HEK293 (cell line): Measurements from ENCODE around the gene ARHGDIG.

ENCODE experiments used
- GLI2 ChIP-seq: fragments of 450-650 bp; formaldehyde crosslinking; IDR thresholded peaks from 2 replicates; pipeline ENCODE4; 2017; ENCODE audit warnings: missing biosample characterization, missing genetic modification characterization, low read depth, borderline replicate concordance
- GLIS1 ChIP-seq: fragments of 450-650 bp; formaldehyde crosslinking; IDR thresholded peaks from 2 replicates; pipeline ENCODE4 v1.5.1; 2016; ENCODE audit warnings: missing biosample characterization, missing genetic modification characterization
- HOXD13 ChIP-seq: sonication (generic); formaldehyde crosslinking; IDR thresholded peaks from 2 replicates; pipeline ENCODE4 v1.8.0; 2022; ENCODE audit warnings: missing genetic modification reagents, borderline replicate concordance
- IKZF3 ChIP-seq: fragments of 450-650 bp; IDR thresholded peaks from 2 replicates; pipeline ENCODE4 v1.5.0; 2018; ENCODE audit warnings: missing biosample characterization, mild to moderate bottlenecking, missing genetic modification characterization, moderate library complexity
- KLF10 ChIP-seq: fragments of 450-650 bp; IDR thresholded peaks from 2 replicates; pipeline ENCODE4 v1.5.1; 2018; ENCODE audit warnings: missing biosample characterization, mild to moderate bottlenecking, missing genetic modification characterization
- KLF16 ChIP-seq: fragments of 450-650 bp; formaldehyde crosslinking; IDR thresholded peaks from 2 replicates; pipeline ENCODE4 v1.5.1; 2017; ENCODE audit warnings: missing biosample characterization, missing genetic modification characterization
- KLF7 ChIP-seq: fragments of 450-650 bp; formaldehyde crosslinking; IDR thresholded peaks from 2 replicates; pipeline ENCODE4 v1.5.1; 2016; ENCODE audit warnings: missing biosample characterization, missing genetic modification characterization, borderline replicate concordance
- KLF8 ChIP-seq: fragments of 450-650 bp; formaldehyde crosslinking; IDR thresholded peaks from 2 replicates; pipeline ENCODE4 v1.5.1; 2016; ENCODE audit warnings: missing biosample characterization, missing genetic modification characterization
- RBAK ChIP-seq: fragments of 450-650 bp; formaldehyde crosslinking; IDR thresholded peaks from 2 replicates; pipeline ENCODE4 v1.5.1; 2016; ENCODE audit warnings: missing biosample characterization, missing genetic modification characterization
- REPIN1 ChIP-seq: fragments of 450-650 bp; formaldehyde crosslinking; IDR thresholded peaks from 2 replicates; pipeline ENCODE4 v1.5.1; 2017; ENCODE audit warnings: missing biosample characterization, missing genetic modification characterization, low read depth
- SP3 ChIP-seq: fragments of 450-650 bp; formaldehyde crosslinking; IDR thresholded peaks from 2 replicates; pipeline ENCODE4 v1.5.1; 2016; ENCODE audit warnings: missing biosample characterization, missing genetic modification characterization
- TCF7L2 ChIP-seq: IDR thresholded peaks from 2 replicates; pipeline ENCODE4 v1.6.1; 2011; ENCODE audit warnings: low read depth, mild to moderate bottlenecking, inconsistent platforms, low read length, moderate library complexity, borderline replicate concordance
- ZIC2 ChIP-seq: fragments of 450-650 bp; formaldehyde crosslinking; IDR thresholded peaks from 2 replicates; pipeline ENCODE4 v1.5.1; 2016; ENCODE audit warnings: missing biosample characterization, missing genetic modification characterization
- ZNF10 ChIP-seq: fragments of 450-650 bp; formaldehyde crosslinking; IDR thresholded peaks from 2 replicates; pipeline ENCODE4 v1.5.1; 2017; ENCODE audit warnings: missing biosample characterization, missing genetic modification characterization
- ZNF157 ChIP-seq: fragments of 450-650 bp; formaldehyde crosslinking; IDR thresholded peaks from 2 replicates; pipeline ENCODE4 v1.5.1; 2016; ENCODE audit warnings: missing biosample characterization, missing genetic modification characterization
- ZNF16 ChIP-seq: fragments of 450-650 bp; formaldehyde crosslinking; IDR thresholded peaks from 2 replicates; pipeline ENCODE4 v1.5.1; 2016; ENCODE audit warnings: low read depth, missing biosample characterization, missing genetic modification characterization
- ZNF214 ChIP-seq: fragments of 450-650 bp; formaldehyde crosslinking; IDR thresholded peaks from 2 replicates; pipeline ENCODE4 v1.5.1; 2017; ENCODE audit warnings: missing biosample characterization, mild to moderate bottlenecking, missing genetic modification characterization, borderline replicate concordance
- ZNF23 ChIP-seq: fragments of 450-650 bp; formaldehyde crosslinking; IDR thresholded peaks from 2 replicates; pipeline ENCODE4 v1.5.1; 2016; ENCODE audit warnings: missing biosample characterization, missing genetic modification characterization, borderline replicate concordance
- ZNF239 ChIP-seq: fragments of 450-650 bp; formaldehyde crosslinking; IDR thresholded peaks from 2 replicates; pipeline ENCODE4 v1.5.1; 2016; ENCODE audit warnings: missing biosample characterization, missing genetic modification characterization
- ZNF24 ChIP-seq: fragments of 450-650 bp; formaldehyde crosslinking; IDR thresholded peaks from 2 replicates; pipeline ENCODE4 v1.5.1; 2016; ENCODE audit warnings: missing biosample characterization, missing genetic modification characterization
- ZNF266 ChIP-seq: fragments of 450-650 bp; formaldehyde crosslinking; IDR thresholded peaks from 2 replicates; pipeline ENCODE4 v1.5.1; 2016; ENCODE audit warnings: missing biosample characterization, missing genetic modification characterization, low read depth
- ZNF354C ChIP-seq: fragments of 450-650 bp; formaldehyde crosslinking; IDR thresholded peaks from 2 replicates; pipeline ENCODE4 v1.5.1; 2016; ENCODE audit warnings: missing biosample characterization, missing genetic modification characterization, low read depth, borderline replicate concordance
- ZNF391 ChIP-seq: fragments of 450-650 bp; formaldehyde crosslinking; IDR thresholded peaks from 2 replicates; pipeline ENCODE4 v1.5.1; 2016; ENCODE audit warnings: low read depth, missing biosample characterization, missing genetic modification characterization, borderline replicate concordance
- ZNF426 ChIP-seq: fragments of 450-650 bp; formaldehyde crosslinking; IDR thresholded peaks from 2 replicates; pipeline ENCODE4 v1.5.1; 2017; ENCODE audit warnings: missing biosample characterization, missing genetic modification characterization, mild to moderate bottlenecking, inconsistent platforms, moderate library complexity
- ZNF433 ChIP-seq: fragments of 450-650 bp; formaldehyde crosslinking; IDR thresholded peaks from 2 replicates; pipeline ENCODE4 v1.5.1; 2016; ENCODE audit warnings: missing biosample characterization, missing genetic modification characterization, low read depth
- ZNF555 ChIP-seq: fragments of 450-650 bp; formaldehyde crosslinking; conservative IDR thresholded peaks from 2 replicates; pipeline ENCODE4 v1.5.1; 2017; ENCODE audit warnings: missing biosample characterization, mild to moderate bottlenecking, missing genetic modification characterization, inconsistent platforms
- ZNF585B ChIP-seq: fragments of 450-650 bp; formaldehyde crosslinking; IDR thresholded peaks from 2 replicates; pipeline ENCODE4 v1.5.1; 2016; ENCODE audit warnings: missing biosample characterization, missing genetic modification characterization
- ZNF626 ChIP-seq: fragments of 450-650 bp; sonication (Bioruptor Pico); formaldehyde crosslinking; IDR thresholded peaks from 2 replicates; pipeline ENCODE4 v1.5.1; 2018; ENCODE audit warnings: missing biosample characterization, missing genetic modification characterization, inconsistent platforms
- ZNF664 ChIP-seq: fragments of 450-650 bp; formaldehyde crosslinking; IDR thresholded peaks from 2 replicates; pipeline ENCODE4 v1.5.1; 2016; ENCODE audit warnings: missing biosample characterization, missing genetic modification characterization
- ZNF701 ChIP-seq: fragments of 450-650 bp; formaldehyde crosslinking; IDR thresholded peaks from 2 replicates; pipeline ENCODE4 v1.5.1; 2016; ENCODE audit warnings: missing biosample characterization, missing genetic modification characterization
- ZNF837 ChIP-seq: fragments of 450-650 bp; formaldehyde crosslinking; IDR thresholded peaks from 2 replicates; pipeline ENCODE4 v1.5.1; 2016; ENCODE audit warnings: missing biosample characterization, missing genetic modification characterization
- ZNF843 ChIP-seq: fragments of 450-650 bp; formaldehyde crosslinking; IDR thresholded peaks from 2 replicates; pipeline ENCODE4 v1.5.1; 2016; ENCODE audit warnings: missing biosample characterization, missing genetic modification characterization
- TF ChIP-seq, protein P1 (sequence below): fragments of 450-650 bp; formaldehyde crosslinking; conservative IDR thresholded peaks from 2 replicates; pipeline ENCODE4 v1.5.1; 2016; ENCODE audit warnings: low read depth, missing biosample characterization, missing genetic modification characterization
- TF ChIP-seq, protein P2 (sequence below): fragments of 450-650 bp; formaldehyde crosslinking; IDR thresholded peaks from 2 replicates; pipeline ENCODE4 v1.5.1; 2017; ENCODE audit warnings: missing biosample characterization, missing genetic modification characterization
- TF ChIP-seq, protein P3 (sequence below): fragments of 450-650 bp; formaldehyde crosslinking; IDR thresholded peaks from 2 replicates; pipeline ENCODE4 v1.5.1; 2016; ENCODE audit warnings: missing biosample characterization, missing genetic modification characterization

ARHGDIG gene

DNA sequence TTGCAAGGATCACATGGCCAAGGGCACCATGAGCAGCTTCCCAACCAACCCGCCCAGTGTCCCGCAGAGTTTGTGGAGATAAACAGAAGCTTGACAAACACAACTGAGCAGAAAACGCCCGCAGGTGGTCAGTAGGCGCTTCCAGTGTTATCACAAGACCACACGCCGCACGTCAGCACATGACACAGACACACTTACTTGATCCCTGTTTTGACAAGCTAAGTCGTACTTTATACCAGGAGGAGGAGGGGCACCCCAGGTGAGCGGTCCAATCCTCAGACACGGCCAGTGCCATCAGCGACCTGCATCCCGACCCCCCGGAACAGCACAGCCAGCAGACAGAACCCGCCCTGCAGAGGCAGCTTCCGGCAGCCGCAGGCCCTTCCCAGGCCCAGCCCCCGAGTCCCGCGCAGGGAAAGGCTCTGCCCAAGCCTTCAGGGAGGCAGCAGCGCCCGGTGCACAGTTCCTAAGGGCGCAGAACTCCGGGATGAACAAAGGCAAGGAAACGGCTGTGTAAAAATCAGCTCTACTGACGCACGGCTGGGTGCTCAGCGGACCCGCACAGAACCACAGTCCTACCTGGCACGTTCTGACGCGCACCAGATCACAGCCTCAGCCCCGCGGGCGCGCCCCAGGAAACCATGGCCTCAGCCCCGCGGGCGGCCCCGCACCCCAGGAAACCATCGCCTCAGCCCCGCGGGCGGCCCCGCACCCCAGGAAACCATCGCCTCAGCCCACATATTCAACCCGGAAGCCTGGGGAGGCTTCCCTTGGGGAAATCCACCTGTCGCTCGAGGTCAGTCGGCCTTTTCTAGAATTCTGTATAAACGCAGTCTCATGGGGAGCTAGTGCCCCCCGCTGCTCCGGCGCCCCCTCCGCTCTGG is 44.3 kb downstream of the ARHGDIG start (continued):
- TF ChIP-seq, protein P1, sequence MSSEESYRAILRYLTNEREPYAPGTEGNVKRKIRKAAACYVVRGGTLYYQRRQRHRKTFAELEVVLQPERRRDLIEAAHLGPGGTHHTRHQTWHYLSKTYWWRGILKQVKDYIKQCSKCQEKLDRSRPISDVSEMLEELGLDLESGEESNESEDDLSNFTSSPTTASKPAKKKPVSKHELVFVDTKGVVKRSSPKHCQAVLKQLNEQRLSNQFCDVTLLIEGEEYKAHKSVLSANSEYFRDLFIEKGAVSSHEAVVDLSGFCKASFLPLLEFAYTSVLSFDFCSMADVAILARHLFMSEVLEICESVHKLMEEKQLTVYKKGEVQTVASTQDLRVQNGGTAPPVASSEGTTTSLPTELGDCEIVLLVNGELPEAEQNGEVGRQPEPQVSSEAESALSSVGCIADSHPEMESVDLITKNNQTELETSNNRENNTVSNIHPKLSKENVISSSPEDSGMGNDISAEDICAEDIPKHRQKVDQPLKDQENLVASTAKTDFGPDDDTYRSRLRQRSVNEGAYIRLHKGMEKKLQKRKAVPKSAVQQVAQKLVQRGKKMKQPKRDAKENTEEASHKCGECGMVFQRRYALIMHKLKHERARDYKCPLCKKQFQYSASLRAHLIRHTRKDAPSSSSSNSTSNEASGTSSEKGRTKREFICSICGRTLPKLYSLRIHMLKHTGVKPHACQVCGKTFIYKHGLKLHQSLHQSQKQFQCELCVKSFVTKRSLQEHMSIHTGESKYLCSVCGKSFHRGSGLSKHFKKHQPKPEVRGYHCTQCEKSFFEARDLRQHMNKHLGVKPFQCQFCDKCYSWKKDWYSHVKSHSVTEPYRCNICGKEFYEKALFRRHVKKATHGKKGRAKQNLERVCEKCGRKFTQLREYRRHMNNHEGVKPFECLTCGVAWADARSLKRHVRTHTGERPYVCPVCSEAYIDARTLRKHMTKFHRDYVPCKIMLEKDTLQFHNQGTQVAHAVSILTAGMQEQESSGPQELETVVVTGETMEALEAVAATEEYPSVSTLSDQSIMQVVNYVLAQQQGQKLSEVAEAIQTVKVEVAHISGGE, result no peak; the same call in none of the 2 replicates
- no peak for TF ChIP-seq ZNF555 (tag by site-specific recombination)
- TF ChIP-seq GLI2, result peak; percentile 94; the same call in 1 of the 2 replicates
- TF ChIP-seq RBAK (tag by site-specific recombination), result no peak
- TF ChIP-seq ZNF157 (tag by site-specific recombination), result no peak
- TF ChIP-seq ZNF24 (tag by site-specific recombination), result peak; percentile 74
- no peak for TF ChIP-seq KLF16 (tag by site-specific recombination)
- no peak for TF ChIP-seq ZNF266
- TF ChIP-seq ZNF16 (tag by site-specific recombination), result no peak
- TF ChIP-seq ZNF626 (tag by site-specific recombination), result no peak
- TF ChIP-seq ZNF391 (tag by site-specific recombination), result peak; percentile 70; the same call in 1 of the 2 replicates
- peak; percentile 69 for TF ChIP-seq KLF8 (tag by site-specific recombination)
- TF ChIP-seq ZNF664 (tag by site-specific recombination), result no peak
- peak; percentile 98 for TF ChIP-seq GLIS1 (tag by site-specific recombination)
- peak; percentile 77 for TF ChIP-seq ZNF10 (tag by site-specific recombination)
- TF ChIP-seq ZNF354C (tag by site-specific recombination), result no peak
- TF ChIP-seq ZIC2 (tag by site-specific recombination), result peak; percentile 97
- TF ChIP-seq, protein P2, sequence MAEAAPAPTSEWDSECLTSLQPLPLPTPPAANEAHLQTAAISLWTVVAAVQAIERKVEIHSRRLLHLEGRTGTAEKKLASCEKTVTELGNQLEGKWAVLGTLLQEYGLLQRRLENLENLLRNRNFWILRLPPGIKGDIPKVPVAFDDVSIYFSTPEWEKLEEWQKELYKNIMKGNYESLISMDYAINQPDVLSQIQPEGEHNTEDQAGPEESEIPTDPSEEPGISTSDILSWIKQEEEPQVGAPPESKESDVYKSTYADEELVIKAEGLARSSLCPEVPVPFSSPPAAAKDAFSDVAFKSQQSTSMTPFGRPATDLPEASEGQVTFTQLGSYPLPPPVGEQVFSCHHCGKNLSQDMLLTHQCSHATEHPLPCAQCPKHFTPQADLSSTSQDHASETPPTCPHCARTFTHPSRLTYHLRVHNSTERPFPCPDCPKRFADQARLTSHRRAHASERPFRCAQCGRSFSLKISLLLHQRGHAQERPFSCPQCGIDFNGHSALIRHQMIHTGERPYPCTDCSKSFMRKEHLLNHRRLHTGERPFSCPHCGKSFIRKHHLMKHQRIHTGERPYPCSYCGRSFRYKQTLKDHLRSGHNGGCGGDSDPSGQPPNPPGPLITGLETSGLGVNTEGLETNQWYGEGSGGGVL (tag by site-specific recombination), result no peak
- peak; percentile 95 for TF ChIP-seq KLF7 (tag by site-specific recombination)
- TF ChIP-seq ZNF239 (tag by site-specific recombination), result no peak
- no peak for TF ChIP-seq TCF7L2
- peak; percentile 96 for TF ChIP-seq ZNF843 (tag by site-specific recombination)
- no peak for TF ChIP-seq ZNF837 (tag by site-specific recombination)
- no peak for TF ChIP-seq ZNF585B (tag by site-specific recombination)
- no peak for TF ChIP-seq HOXD13 (CRISPR knock-in tag)
- TF ChIP-seq ZNF433 (tag by site-specific recombination), result no peak
- no peak for TF ChIP-seq REPIN1 (tag by site-specific recombination)
- no peak for TF ChIP-seq ZNF23 (tag by site-specific recombination)
- no peak for TF ChIP-seq ZNF701 (tag by site-specific recombination)
- TF ChIP-seq, protein P3, sequence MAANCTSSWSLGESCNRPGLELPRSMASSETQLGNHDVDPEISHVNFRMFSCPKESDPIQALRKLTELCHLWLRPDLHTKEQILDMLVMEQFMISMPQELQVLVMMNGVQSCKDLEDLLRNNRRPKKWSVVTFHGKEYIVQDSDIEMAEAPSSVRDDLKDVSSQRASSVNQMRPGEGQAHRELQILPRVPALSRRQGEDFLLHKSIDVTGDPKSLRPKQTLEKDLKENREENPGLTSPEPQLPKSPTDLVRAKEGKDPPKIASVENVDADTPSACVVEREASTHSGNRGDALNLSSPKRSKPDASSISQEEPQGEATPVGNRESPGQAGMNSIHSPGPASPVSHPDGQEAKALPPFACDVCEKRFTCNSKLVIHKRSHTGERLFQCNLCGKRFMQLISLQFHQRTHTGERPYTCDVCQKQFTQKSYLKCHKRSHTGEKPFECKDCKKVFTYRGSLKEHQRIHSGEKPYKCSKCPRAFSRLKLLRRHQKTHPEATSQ (tag by site-specific recombination), result no peak
- no peak; the same call in none of the 2 replicates for TF ChIP-seq IKZF3 (tag by site-specific recombination)
- TF ChIP-seq ZNF214, result no peak
- TF ChIP-seq ZNF426, result no peak
- peak; percentile 44 for TF ChIP-seq SP3 (tag by site-specific recombination)
- TF ChIP-seq KLF10, result no peak; the same call in none of the 2 replicates
